Gastrocnemius medialis (tissue), 4 donors: ENCODE results near the gene SLC9A1. TPM values are rescaled to one million over a fixed set of nuclear protein-coding genes. Genes with fewer than 3 reads are reported as not detected.

Source experiments
- ATAC-seq, 2 donors: fragments of 150-250 bp; one replicate each; pipeline ENCODE4 v1.9.1; 2016
- DNase-seq, 2 donors: peaks; one replicate each; pipeline ENCODE4 v3.0.0-alpha.2; 2019
- H3K27ac ChIP-seq, 4 donors: fragments of 200-600 bp; sonication (generic); 1 replicate in 1 of 4; 2 replicates in 3 of 4; pipeline ENCODE4 v1.5.1; 2016 to 2018; ENCODE audit warnings: mild to moderate bottlenecking in 2 of 4, moderate library complexity in 1 of 4
- H3K27me3 ChIP-seq, 3 donors: fragments of 200-600 bp; sonication (generic) in 2 of 3; 1 replicate in 1 of 3; 2 replicates in 2 of 3; pipeline versions ENCODE4 v1.5.1 to v1.6.0; 2016 to 2019; ENCODE audit warnings: mild to moderate bottlenecking in 1 of 3, moderate library complexity in 1 of 3
- H3K36me3 ChIP-seq, 2 donors: fragments of 200-600 bp; sonication (generic) in 1 of 2; one replicate each; pipeline ENCODE4 v1.5.1; 2017 to 2018
- H3K4me1 ChIP-seq, 2 donors: fragments of 200-600 bp; sonication (generic) in 1 of 2; one replicate each; pipeline ENCODE4 v1.5.1; 2016 to 2017; ENCODE audit warnings: mild to moderate bottlenecking in 2 of 2
- H3K4me3 ChIP-seq, 4 donors: fragments of 200-600 bp; sonication (generic) in 3 of 4; 1 replicate in 1 of 4; 2 replicates in 3 of 4; pipeline ENCODE4 v1.5.1; 2016 to 2019; ENCODE audit warnings: mild to moderate bottlenecking in 2 of 4
- H3K9me3 ChIP-seq, 3 donors: fragments of 200-600 bp; sonication (generic) in 2 of 3; 1 replicate in 1 of 3; 2 replicates in 2 of 3; pipeline ENCODE4 v1.5.1; 2016 to 2019
- CTCF ChIP-seq, 5 experiments: fragments of 450-650 bp in 3 of 5; fragments of 200-600 bp in 2 of 5; sonication (generic) in 2 of 5; IDR thresholded peaks in 4 of 5; conservative IDR thresholded peaks in 1 of 5; 1 replicate in 4 of 5; 2 replicates in 1 of 5; pipeline ENCODE4 v1.5.1; 2016 to 2019; ENCODE audit warnings: antibody characterized with exemption in 5 of 5, mild to moderate bottlenecking in 3 of 5, moderate library complexity in 3 of 5
- POLR2A ChIP-seq, 2 donors: fragments of 450-650 bp; IDR thresholded peaks; one replicate each; pipeline ENCODE4 v1.6.1; 2017; ENCODE audit warnings: antibody characterized with exemption in 2 of 2, mild to moderate bottlenecking in 2 of 2, moderate library complexity in 2 of 2
- in situ Hi-C, 4 donors: fragments of 200-750 bp; cut with MboI; loops; one replicate each; pipeline versions ENCODE4 v1.15.0 to v1.8.0; 2017; ENCODE audit warnings: low sequenced_read_pairs in 4 of 4
- intact Hi-C: fragments of 100-400 bp; cut with DNase I; formaldehyde crosslinking; loops from one replicate; pipeline ENCODE4 v1.15.1; 2023; ENCODE audit warnings: low total_unique reads
- total RNA-seq, 4 donors: library from RNA; depleted of rRNA; stranded (reverse); fragments of >200 nt; gene quantifications; one replicate each; pipeline versions ENCODE4 v1.1.0 to v1.2.3, GENCODE V29; 2016

SLC9A1 gene
- total RNA-seq, 4 donors from 2014 or later: 2.5 to 4.3 (median 3.7) TPM

- DNase-seq (no peak), ATAC-seq (no peak)
- H3K4me1 ChIP-seq: no peaks in the 10 kb centered on the region
- no peaks in the 10 kb centered on the region for H3K9me3 ChIP-seq
- H3K4me3 ChIP-seq: no peak overlapping the region
- TF ChIP-seq POLR2A (IDR thresholded peaks at IDR 0.05): no peak
- H3K27me3 ChIP-seq: no peaks in the 10 kb centered on the region
- intact Hi-C loops: no loop called here
- no peak overlapping the region for H3K27ac ChIP-seq
- in situ Hi-C loops: no loop called here
- no peaks in the 10 kb centered on the region for H3K36me3 ChIP-seq
Measured at GRCh38 chr1:27074175-27074780, 80.6 kb downstream of the SLC9A1 start.

GRCh38 chr1:27071049-27071416 lies 83.9 kb downstream of the SLC9A1 start:
- TF ChIP-seq CTCF (IDR thresholded peaks at IDR 0.05 in 4 of 5, conservative IDR thresholded peaks at IDR 0.05 in 1 of 5): no peak
- TF ChIP-seq POLR2A (IDR thresholded peaks at IDR 0.05): no peak
- in situ Hi-C loops: no loop called here

GRCh38 chr1:27070390-27071048 lies 84.4 kb downstream of the SLC9A1 start:
- intact Hi-C loops: no loop called here
- Histone ChIP-seq H3K9me3 (no peaks in the 10 kb centered on the region), H3K27me3 (no peaks in the 10 kb centered on the region), H3K36me3 (no peaks in the 10 kb centered on the region), H3K4me3 (no peak overlapping the region), H3K4me1 (no peaks in the 10 kb centered on the region), H3K27ac (no peak overlapping the region)
- DNase-seq (no peak), ATAC-seq (no peak)
- TF ChIP-seq CTCF (IDR thresholded peaks at IDR 0.05 in 4 of 5, conservative IDR thresholded peaks at IDR 0.05 in 1 of 5) (no peak), POLR2A (IDR thresholded peaks at IDR 0.05) (no peak)
- in situ Hi-C loops: no loop called here

More at GRCh38 chr1:27071049-27071416, 83.9 kb downstream of the SLC9A1 start:
- Histone ChIP-seq H3K27me3 (no peaks in the 10 kb centered on the region), H3K27ac (no peak overlapping the region), H3K9me3 (no peaks in the 10 kb centered on the region), H3K4me3 (no peak overlapping the region), H3K36me3 (no peaks in the 10 kb centered on the region), H3K4me1 (no peaks in the 10 kb centered on the region)
- DNase-seq (no peak), ATAC-seq (no peak)
- intact Hi-C loops: no loop called here

- H3K27ac ChIP-seq: no peak overlapping the region
- DNase-seq (no peak), ATAC-seq (no peak)
- in situ Hi-C loops (no loop called here), intact Hi-C loops (no loop called here)
- TF ChIP-seq CTCF (IDR thresholded peaks at IDR 0.05 in 4 of 5, conservative IDR thresholded peaks at IDR 0.05 in 1 of 5) (no peak), POLR2A (IDR thresholded peaks at IDR 0.05) (no peak)
- no peaks in the 10 kb centered on the region for H3K27me3 ChIP-seq
- no peaks in the 10 kb centered on the region for H3K36me3 ChIP-seq
- no peak overlapping the region for H3K4me3 ChIP-seq
- no peaks in the 10 kb centered on the region for H3K4me1 ChIP-seq
- H3K9me3 ChIP-seq: no peaks in the 10 kb centered on the region
Measured at GRCh38 chr1:27068922-27069321, 86.0 kb downstream of the SLC9A1 start.

- in situ Hi-C loops: no loop called here
- no peaks in the 10 kb centered on the region for H3K27me3 ChIP-seq
- H3K9me3 ChIP-seq: no peaks in the 10 kb centered on the region
Measured at GRCh38 chr1:27065999-27066630, 88.8 kb downstream of the SLC9A1 start.

More at GRCh38 chr1:27065999-27066630, 88.8 kb downstream of the SLC9A1 start:
- Histone ChIP-seq H3K4me3 (no peak overlapping the region), H3K4me1 (no peaks in the 10 kb centered on the region), H3K36me3 (no peaks in the 10 kb centered on the region), H3K27ac (no peak overlapping the region)
- DNase-seq (no peak), ATAC-seq (no peak)
- intact Hi-C loops: no loop called here
- no peak for TF ChIP-seq CTCF (IDR thresholded peaks at IDR 0.05 in 4 of 5, conservative IDR thresholded peaks at IDR 0.05 in 1 of 5)
- no peak for TF ChIP-seq POLR2A (IDR thresholded peaks at IDR 0.05)
